Hindlimb muscle (tissue), 1 donor: Measurements from ENCODE around the gene GRB14. TPM values are rescaled to one million over a fixed set of nuclear protein-coding genes. Genes with fewer than 3 reads are reported as not detected.

ENCODE experiments used
- DNase-seq: peaks from one replicate; pipeline ENCODE4 v3.0.0-alpha.2; 2013
- polyA plus RNA-seq: library from polyadenylated mRNA; unstranded; fragments of 120-200 nt; gene quantifications from one replicate; pipeline ENCODE4 v1.2.1, GENCODE V29; 2013; ENCODE audit not compliant: insufficient read length

GRB14 gene
- polyA plus RNA-seq, 1 donor: 2.4 TPM

GRCh38 chr2:164613321-164613982 lies 7.8 kb downstream of the GRB14 start:
- DNase-seq: no peak

GRCh38 chr2:164609790-164610189 lies 11.5 kb downstream of the GRB14 start:
- no peak for DNase-seq

DNA sequence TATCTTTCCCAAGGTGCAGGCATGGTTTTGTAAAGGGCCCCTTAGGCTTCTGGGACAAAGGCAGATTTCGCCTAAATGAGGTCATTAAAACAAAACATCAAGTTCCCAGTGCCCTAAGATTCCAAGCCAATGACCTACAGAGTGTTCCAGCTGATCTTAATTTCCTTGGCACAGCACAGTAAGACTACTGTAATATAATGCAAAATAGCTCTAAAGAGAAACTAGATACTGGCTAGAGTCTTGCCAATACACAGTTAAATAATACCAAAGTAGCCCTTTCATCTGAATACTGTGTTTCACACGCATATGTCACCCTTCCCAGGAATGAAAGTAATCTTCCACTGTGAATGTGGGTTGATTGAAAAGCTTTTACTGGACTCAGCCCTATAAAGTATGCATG lies 14.7 kb downstream of the GRB14 start:
- DNase-seq: no peak

DNA sequence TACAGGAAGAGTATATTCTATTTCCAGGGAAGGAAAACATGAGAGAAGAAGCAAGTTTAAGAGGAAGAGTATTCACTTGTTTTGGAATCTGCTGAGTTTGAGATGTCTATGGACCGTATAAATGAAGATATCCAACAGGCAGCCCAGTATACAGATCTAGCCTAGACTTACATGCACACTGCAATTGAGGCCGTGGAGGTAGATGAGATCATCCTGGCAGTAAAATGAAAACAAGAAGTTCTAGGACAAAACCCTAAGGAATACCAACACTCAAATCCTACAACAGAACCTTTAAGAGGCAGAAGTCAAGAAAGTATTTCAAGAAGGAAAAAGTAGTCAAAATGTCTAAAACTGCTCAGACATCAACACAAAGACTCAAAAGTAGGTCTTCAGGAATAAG lies 16.0 kb downstream of the GRB14 start:
- no peak for DNase-seq

GRCh38 chr2:164600763-164601162 lies 20.5 kb downstream of the GRB14 start:
- no peak for DNase-seq

GRCh38 chr2:164599954-164600589 lies 21.2 kb downstream of the GRB14 start:
- no peak for DNase-seq

GRCh38 chr2:164597983-164598382 lies 23.3 kb downstream of the GRB14 start:
- DNase-seq: no peak

GRCh38 chr2:164595031-164595430 lies 26.3 kb downstream of the GRB14 start:
- no peak for DNase-seq

DNA sequence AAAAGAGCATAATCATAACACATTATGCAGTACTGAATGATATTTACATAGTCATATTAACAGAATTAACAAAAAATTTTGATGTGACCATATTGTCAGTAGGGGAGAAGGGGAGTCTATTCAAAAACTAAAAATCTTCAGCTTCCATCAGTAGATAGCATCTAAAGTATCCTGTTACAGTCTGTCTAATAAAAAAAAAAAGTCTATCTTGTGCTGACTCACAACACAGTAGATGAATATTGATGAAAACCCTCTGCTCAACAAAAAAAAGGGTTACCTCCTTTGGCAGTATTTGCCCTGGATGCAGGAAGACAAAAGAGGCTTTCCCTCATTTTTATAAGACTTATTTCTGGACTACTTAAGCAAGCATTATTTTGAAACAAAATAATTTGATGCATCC lies 27.3 kb downstream of the GRB14 start:
- DNase-seq: no peak

GRCh38 chr2:164593541-164593940 lies 27.7 kb downstream of the GRB14 start:
- DNase-seq: no peak

DNA sequence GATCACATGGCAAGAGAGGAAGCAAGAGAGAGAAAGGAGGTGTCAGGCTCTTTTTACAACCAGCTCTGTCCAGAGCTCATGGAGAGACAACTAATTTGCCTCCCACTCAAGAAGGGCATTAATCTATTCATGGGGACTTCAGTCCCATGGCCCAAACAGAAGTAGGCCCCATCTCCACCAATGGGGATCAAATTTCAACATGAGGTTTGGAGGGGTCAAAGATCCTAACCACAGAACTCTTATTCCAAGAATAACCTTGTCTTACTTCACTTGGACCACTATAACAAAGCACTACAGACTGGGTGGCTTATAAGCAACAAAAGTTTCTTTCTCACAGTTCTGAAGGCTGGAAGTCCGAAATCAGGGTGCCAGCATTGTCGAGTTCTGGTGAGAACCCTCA lies 31.8 kb downstream of the GRB14 start:
- DNase-seq: no peak

- no peak for DNase-seq
Measured at GRCh38 chr2:164581050-164581449, 40.2 kb downstream of the GRB14 start.

GRCh38 chr2:164574931-164575330 lies 46.4 kb downstream of the GRB14 start:
- no peak for DNase-seq

DNA sequence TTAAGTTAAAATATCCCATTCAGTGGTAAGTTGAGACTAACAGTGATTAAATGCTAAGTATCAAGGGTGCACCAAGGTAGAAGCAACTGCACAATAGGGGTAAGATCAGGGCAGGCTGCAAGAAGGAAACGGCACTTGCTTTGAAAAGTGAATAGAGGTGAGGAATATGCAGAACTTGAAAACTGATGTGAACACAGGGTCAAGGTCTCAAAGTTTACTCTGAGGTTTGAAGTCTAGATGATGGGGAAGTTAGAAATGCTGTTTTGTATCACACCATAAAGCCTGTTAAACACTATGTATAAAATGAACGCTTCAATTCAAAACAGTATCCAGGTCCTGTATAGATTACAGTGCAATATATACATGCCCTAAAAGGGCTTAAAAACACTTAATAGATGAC lies 50.8 kb downstream of the GRB14 start:
- no peak for DNase-seq

DNA sequence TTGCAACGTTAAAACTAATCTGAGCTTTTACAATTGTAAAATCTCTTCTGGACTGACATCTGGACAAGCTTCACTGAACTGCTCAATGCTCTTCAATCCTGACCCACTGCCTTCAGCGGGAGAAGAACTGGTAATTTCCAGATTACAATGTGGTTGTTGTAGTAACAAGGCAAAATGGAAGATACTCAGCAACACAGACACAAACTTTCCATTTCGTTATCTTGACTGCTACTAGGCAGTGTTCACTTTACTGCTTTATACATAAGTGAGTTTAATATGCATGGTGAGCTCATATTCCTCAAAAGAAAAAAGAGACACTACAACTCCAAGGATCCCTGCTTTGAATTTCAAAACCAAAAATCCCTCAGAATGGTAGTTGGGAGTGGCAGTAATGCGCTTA lies 51.9 kb downstream of the GRB14 start:
- DNase-seq: no peak

GRCh38 chr2:164568317-164568716 lies 53.0 kb downstream of the GRB14 start:
- DNase-seq: no peak

- DNase-seq: no peak
Measured at GRCh38 chr2:164567335-164567989, 53.8 kb downstream of the GRB14 start.

DNA sequence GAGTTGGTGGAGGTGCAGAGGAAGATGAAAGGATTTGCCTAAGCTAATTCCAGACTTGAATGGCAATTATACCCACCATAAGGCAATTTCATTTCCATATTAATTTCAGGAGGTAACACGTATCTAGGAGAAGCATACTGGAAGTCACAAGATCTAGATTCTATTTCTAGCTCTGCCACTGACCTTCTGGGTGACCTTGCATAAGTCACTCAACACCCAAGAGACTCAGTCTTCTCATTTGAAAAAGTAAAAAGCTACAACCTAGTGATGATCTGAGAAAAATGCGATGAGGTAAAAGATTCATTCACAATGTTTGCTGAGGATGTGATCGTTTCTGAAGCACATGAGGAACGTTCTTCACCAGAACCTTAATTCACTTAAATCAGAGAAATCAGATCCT lies 55.9 kb downstream of the GRB14 start:
- DNase-seq: no peak

DNA sequence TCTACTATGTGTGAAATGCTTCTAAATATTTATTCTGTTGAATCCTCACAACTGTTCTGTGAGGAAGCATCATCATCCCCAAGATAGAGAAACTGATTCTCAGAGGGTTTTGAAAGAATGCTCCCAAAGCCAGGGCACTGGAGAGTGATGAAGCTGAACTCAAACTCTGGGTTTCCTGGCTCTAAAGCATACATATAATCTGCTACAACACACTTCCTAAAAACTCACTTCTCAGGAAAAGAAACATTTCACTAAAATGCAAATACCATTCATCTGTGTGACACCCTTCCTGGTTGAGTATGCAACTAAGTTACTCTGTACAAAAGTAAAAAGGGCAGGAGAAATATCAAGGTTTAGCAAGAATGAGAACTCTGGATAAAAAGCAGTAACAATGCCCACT lies 58.6 kb downstream of the GRB14 start:
- DNase-seq: no peak

GRCh38 chr2:164561991-164562390 lies 59.3 kb downstream of the GRB14 start:
- no peak for DNase-seq

DNA sequence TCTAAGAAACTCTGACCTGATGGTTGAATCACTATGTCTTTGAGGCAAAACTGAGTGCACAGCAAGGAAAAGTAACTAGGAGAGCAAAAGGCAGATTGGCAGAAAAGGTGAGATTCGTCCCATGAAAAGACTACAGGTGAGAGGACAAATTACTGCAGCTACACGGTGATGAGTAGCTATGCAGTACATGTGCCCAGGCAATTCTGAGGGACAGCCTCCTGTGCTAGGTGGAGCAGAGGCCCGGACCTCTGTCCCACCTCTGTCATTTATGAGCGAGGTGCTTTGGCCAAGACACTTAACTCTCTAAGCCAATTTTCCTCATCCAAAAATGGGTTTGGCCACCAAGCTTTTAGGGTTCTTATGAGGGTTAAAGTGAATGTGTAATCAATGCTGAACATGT lies 59.9 kb downstream of the GRB14 start:
- no peak for DNase-seq

GRCh38 chr2:164560902-164561301 lies 60.4 kb downstream of the GRB14 start:
- no peak for DNase-seq

DNA sequence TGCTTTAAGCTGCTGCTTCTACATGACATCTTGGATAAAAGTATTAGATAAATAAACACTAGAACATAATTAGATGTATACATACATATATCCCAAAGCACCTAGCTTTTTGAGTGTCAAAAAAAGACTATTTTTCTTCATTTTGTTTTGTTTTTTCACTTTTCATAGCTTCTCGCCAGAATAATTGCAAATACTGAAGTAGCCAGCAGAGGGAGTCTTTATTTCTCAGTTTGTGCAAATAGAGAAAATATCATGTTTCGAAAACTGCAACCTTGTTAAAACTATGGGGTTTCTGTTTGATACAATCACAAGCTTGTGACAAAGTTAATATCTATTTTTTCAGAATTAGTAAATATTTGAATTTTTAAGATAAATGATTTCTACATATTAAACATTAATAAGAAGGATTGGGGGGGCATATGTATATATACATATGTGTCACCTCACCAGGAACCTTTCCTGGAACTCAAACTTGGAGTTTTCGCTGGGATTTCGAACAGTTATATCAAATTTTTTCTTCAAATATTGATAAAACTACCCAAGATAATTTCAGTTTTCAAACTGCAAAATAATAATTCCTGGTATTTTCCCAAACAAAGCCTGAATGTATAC lies 61.0 kb downstream of the GRB14 start:
- DNase-seq: no peak

GRCh38 chr2:164558450-164558849 lies 62.8 kb downstream of the GRB14 start:
- no peak for DNase-seq
